Trophoblast cell (in vitro differentiated cells and primary cell): ENCODE measurements around the gene ME3.

Source experiments
- DNase-seq, 2 donors: peaks; one replicate each; pipeline ENCODE4 v3.0.0-alpha.2; 2016
- H2AFZ ChIP-seq: 2 replicates; pipeline ENCODE4 v1.6.1; 2013; ENCODE audit warnings: low read length, moderate library complexity, mild to moderate bottlenecking; ENCODE audit not compliant: insufficient read depth, poor library complexity
- H2AK5ac ChIP-seq: 2 replicates; pipeline ENCODE4 v1.6.1; 2013; ENCODE audit warnings: mild to moderate bottlenecking, low read length
- H2BK120ac ChIP-seq: 2 replicates; pipeline ENCODE4 v1.6.1; 2013; ENCODE audit warnings: low read length, mild to moderate bottlenecking, moderate library complexity; ENCODE audit not compliant: insufficient read depth, poor library complexity
- H2BK12ac ChIP-seq: 2 replicates; pipeline ENCODE4 v1.6.1; 2013; ENCODE audit warnings: mild to moderate bottlenecking, low read length, moderate library complexity
- H2BK5ac ChIP-seq: 2 replicates; pipeline ENCODE4 v1.6.1; 2013; ENCODE audit warnings: low read length, low read depth, moderate library complexity, mild to moderate bottlenecking; ENCODE audit not compliant: poor library complexity
- H3K14ac ChIP-seq: 2 replicates; pipeline ENCODE4 v1.6.1; 2013; ENCODE audit warnings: mild to moderate bottlenecking, low read length
- H3K18ac ChIP-seq: 2 replicates; pipeline ENCODE4 v1.6.1; 2013; ENCODE audit warnings: mild to moderate bottlenecking, low read length
- H3K23ac ChIP-seq: 2 replicates; pipeline ENCODE4 v1.6.1; 2013; ENCODE audit warnings: low read length
- H3K27ac ChIP-seq: 2 replicates; pipeline ENCODE4 v1.5.1; 2013; ENCODE audit warnings: low read depth, mild to moderate bottlenecking, inconsistent platforms, low read length, moderate library complexity
- H3K27me3 ChIP-seq: 2 replicates; pipeline ENCODE4 v1.6.1; 2013; ENCODE audit warnings: inconsistent platforms, mild to moderate bottlenecking, low read length, moderate library complexity; ENCODE audit not compliant: insufficient read depth
- H3K36me3 ChIP-seq, 2 experiments: 1 replicate in 1 of 2; 2 replicates in 1 of 2; pipeline ENCODE4 v1.6.1; 2013; ENCODE audit warnings: low read length in 2 of 2, mild to moderate bottlenecking in 2 of 2, moderate library complexity in 1 of 2; ENCODE audit not compliant: insufficient read depth in 2 of 2, control insufficient read depth in 1 of 2
- H3K4ac ChIP-seq: 2 replicates; pipeline ENCODE4 v1.6.1; 2013; ENCODE audit warnings: low read depth, mild to moderate bottlenecking, low read length, moderate library complexity
- H3K4me1 ChIP-seq, 2 experiments: 1 replicate in 1 of 2; 2 replicates in 1 of 2; pipeline ENCODE4 v1.6.1; 2013; ENCODE audit warnings: low read length in 2 of 2, mild to moderate bottlenecking in 2 of 2, moderate library complexity in 1 of 2; ENCODE audit not compliant: insufficient read depth in 2 of 2, control insufficient read depth in 1 of 2
- H3K4me2 ChIP-seq: 2 replicates; pipeline ENCODE4 v1.6.1; 2013; ENCODE audit warnings: inconsistent platforms, mild to moderate bottlenecking, low read length, moderate library complexity
- H3K4me3 ChIP-seq: 2 replicates; pipeline ENCODE4 v1.5.1; 2013; ENCODE audit warnings: mild to moderate bottlenecking, low read depth, low read length, inconsistent platforms
- H3K79me1 ChIP-seq: one replicate; pipeline ENCODE4 v1.6.1; 2013; ENCODE audit warnings: low read length
- H3K79me2 ChIP-seq: 2 replicates; pipeline ENCODE4 v1.6.1; 2013; ENCODE audit warnings: low read length, mild to moderate bottlenecking; ENCODE audit not compliant: control insufficient read depth, insufficient read depth, poor library complexity
- H3K9ac ChIP-seq: 2 replicates; pipeline ENCODE4 v1.6.1; 2013; ENCODE audit warnings: mild to moderate bottlenecking, low read length
- H3K9me3 ChIP-seq: 2 replicates; pipeline ENCODE4 v1.6.1; 2013; ENCODE audit warnings: low read depth, mild to moderate bottlenecking, control low read depth, inconsistent platforms, low read length; ENCODE audit not compliant: insufficient read depth
- H4K12ac ChIP-seq: 2 replicates; pipeline ENCODE4 v1.6.1; 2013; ENCODE audit warnings: low read depth, mild to moderate bottlenecking, low read length, moderate library complexity
- H4K8ac ChIP-seq: 2 replicates; pipeline ENCODE4 v1.6.1; 2013; ENCODE audit warnings: low read depth, mild to moderate bottlenecking, low read length, moderate library complexity
- H4K91ac ChIP-seq: one replicate; pipeline ENCODE4 v1.6.1; 2013; ENCODE audit warnings: low read depth, mild to moderate bottlenecking, low read length, moderate library complexity
- WGBS: extraction: QIAGEN DNeasy Blood & Tissue Kit; methylation state at CpG from one replicate; pipeline ENCODE4 v1.1.7; 2013; ENCODE audit warnings: missing lambda C conversion rate; ENCODE audit not compliant: insufficient read length, insufficient coverage; ENCODE audit errors: extremely low coverage; 5-methylcytosine and 5-hydroxymethylcytosine counted together

The ME3 gene

GRCh38 chr11:86487671-86488070 lies 184.7 kb downstream of the ME3 start:
- no CpG with 5 or more reads among the region's 7 CpGs for WGBS
- H3K79me1 ChIP-seq = peaks cover 12% of the 10 kb centered on the region
- no peak overlapping the region for H3K4ac ChIP-seq
- H3K18ac ChIP-seq = no peak overlapping the region
- H3K23ac ChIP-seq = no peak overlapping the region
- no peak overlapping the region for H3K4me2 ChIP-seq
- H3K9ac ChIP-seq = no peak overlapping the region
- no peak overlapping the region for H4K91ac ChIP-seq
- no peak overlapping the region for H2AK5ac ChIP-seq
- H4K12ac ChIP-seq = no peak overlapping the region
- no peak overlapping the region for H2BK12ac ChIP-seq
- no peaks in the 10 kb centered on the region for H3K36me3 ChIP-seq
- no peak overlapping the region for H2BK120ac ChIP-seq
- H2BK5ac ChIP-seq = no peak overlapping the region
- H3K27me3 ChIP-seq = no peaks in the 10 kb centered on the region
- H3K4me3 ChIP-seq = no peak overlapping the region
- H3K79me2 ChIP-seq = no peaks in the 10 kb centered on the region
- no peak overlapping the region for H3K27ac ChIP-seq
- peak in 1 of 2 donors; percentile 45 for DNase-seq
- no peaks in the 10 kb centered on the region for H3K9me3 ChIP-seq
- H4K8ac ChIP-seq = no peak overlapping the region
- no peak overlapping the region for H2AFZ ChIP-seq
- H3K14ac ChIP-seq = no peak overlapping the region
- peaks cover 0 to 11% of the 10 kb centered on the region in 2 experiments for H3K4me1 ChIP-seq

DNA sequence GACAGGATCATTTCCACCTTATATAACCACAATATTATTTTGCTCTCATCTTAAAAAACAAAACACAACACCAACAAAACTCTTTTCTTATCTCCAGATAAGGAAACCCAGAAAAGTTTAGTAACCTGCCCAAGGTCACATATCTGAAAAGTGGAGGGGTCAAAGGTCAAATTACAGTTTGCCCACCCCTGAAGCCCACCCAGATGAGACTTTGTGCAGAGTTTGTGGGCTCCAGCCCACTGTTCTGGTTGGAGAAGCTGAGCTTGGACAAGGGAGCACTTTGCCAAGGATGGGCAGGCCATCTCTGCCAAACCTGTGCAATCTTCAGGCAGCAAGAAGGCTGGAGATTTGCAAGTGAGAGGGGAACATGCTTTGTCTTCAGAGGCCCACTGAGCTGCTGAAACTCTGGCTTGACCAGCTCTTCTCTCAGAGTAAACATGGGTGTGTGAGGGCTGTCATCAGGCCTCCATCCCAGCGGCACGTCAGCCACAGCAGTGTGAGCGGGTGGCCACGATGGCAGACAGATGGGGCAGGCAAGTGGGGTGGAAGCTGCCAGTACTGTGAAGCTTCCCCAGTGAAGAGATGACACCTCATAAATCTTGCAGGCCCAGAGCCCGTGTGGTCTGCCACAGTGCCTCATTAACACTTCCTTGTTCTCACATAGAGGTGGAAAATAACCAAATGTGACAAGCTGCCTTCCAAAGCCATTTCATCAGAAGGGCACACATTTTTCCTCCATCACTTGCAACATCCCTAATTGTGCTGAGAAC lies 186.0 kb downstream of the ME3 start:
- Histone ChIP-seq H3K4me1 (peaks cover 2 to 14% of the 10 kb centered on the region in 2 experiments), H3K4me3 (no peak overlapping the region), H3K27me3 (no peaks in the 10 kb centered on the region), H4K8ac (peak overlapping the region; percentile 14), H3K79me2 (no peaks in the 10 kb centered on the region), H4K12ac (no peak overlapping the region), H3K4ac (no peak overlapping the region), H3K23ac (no peak overlapping the region), H2BK120ac (peak overlapping the region; percentile 48), H2AK5ac (no peak overlapping the region), H4K91ac (peak overlapping the region; percentile 4), H3K9me3 (no peaks in the 10 kb centered on the region), H3K79me1 (peaks cover 14% of the 10 kb centered on the region), H3K4me2 (no peak overlapping the region), H3K36me3 (no peaks in the 10 kb centered on the region), H3K14ac (no peak overlapping the region), H2BK12ac (peak overlapping the region; percentile 39), H2BK5ac (no peak overlapping the region), H3K9ac (no peak overlapping the region), H2AFZ (no peak overlapping the region), H3K18ac (peak overlapping the region; percentile 35), H3K27ac (no peak overlapping the region)
- WGBS = no CpG with 5 or more reads among the region's 5 CpGs
- DNase-seq = no peak

GRCh38 chr11:86484795-86485166 lies 187.6 kb downstream of the ME3 start:
- Histone ChIP-seq H3K4ac (no peak overlapping the region), H3K79me1 (peaks cover 19% of the 10 kb centered on the region), H4K12ac (no peak overlapping the region), H3K4me2 (no peak overlapping the region), H3K27me3 (no peaks in the 10 kb centered on the region), H3K79me2 (no peaks in the 10 kb centered on the region), H3K4me3 (no peak overlapping the region), H3K4me1 (peaks cover 7 to 19% of the 10 kb centered on the region in 2 experiments), H2AK5ac (no peak overlapping the region), H3K9ac (no peak overlapping the region), H4K91ac (no peak overlapping the region), H2BK5ac (no peak overlapping the region), H3K36me3 (no peaks in the 10 kb centered on the region), H2BK12ac (peak overlapping the region; percentile 55), H3K23ac (no peak overlapping the region), H3K9me3 (no peaks in the 10 kb centered on the region), H3K27ac (peak overlapping the region; percentile 82), H2AFZ (no peak overlapping the region), H4K8ac (no peak overlapping the region), H3K14ac (no peak overlapping the region), H2BK120ac (no peak overlapping the region), H3K18ac (no peak overlapping the region)
- no peak for DNase-seq
- no CpG with 5 or more reads among the region's 1 CpG for WGBS

DNA sequence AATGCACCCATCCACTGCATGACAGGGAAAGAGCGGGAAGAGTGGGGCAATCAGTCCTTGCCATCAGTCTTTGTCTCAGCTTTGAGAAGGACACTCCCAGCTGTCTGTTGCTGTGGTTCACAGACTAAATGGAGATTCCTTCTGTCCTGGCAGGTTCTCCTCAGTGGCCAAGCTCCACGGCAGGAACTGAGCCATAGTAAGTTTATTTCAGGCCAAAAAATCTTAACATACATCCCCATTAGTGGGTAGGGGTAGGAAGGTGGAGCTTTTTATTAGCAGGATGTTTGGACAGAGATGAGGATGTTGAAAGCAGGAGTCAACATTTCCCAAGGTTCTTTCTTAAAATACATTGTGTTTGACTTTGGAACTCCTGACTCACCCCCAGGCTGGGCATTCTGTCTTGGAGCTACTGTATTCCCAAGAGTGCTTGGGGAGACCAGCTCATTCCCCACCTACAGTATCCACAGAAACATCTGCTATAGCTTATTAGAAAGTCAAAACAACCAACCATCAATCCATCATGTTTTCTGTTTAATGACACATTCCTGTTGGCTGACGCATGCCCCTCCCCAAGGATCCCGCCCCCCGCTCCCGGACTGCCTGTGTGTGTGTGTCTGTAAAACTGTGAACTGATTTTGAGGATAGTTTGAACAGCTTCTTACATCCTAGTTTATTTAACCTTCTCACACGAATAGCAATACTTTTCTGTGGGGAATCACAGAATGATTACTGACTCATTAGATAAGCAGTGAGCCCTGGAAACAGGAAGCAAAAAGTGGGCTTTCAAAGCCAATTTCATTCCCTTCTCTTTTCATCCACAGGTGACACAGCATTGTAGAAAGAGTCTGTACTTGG lies 188.2 kb downstream of the ME3 start:
- Histone ChIP-seq H3K4me1 (peaks cover 7 to 16% of the 10 kb centered on the region in 2 experiments), H3K9me3 (no peaks in the 10 kb centered on the region), H3K36me3 (no peaks in the 10 kb centered on the region), H4K91ac (peak overlapping the region; percentile 28), H3K4me3 (no peak overlapping the region), H3K27me3 (no peaks in the 10 kb centered on the region), H3K4ac (no peak overlapping the region), H4K12ac (no peak overlapping the region), H3K23ac (no peak overlapping the region), H2BK12ac (peak overlapping the region; percentile 55), H3K79me1 (peaks cover 17% of the 10 kb centered on the region), H3K14ac (no peak overlapping the region), H3K79me2 (no peaks in the 10 kb centered on the region), H3K9ac (no peak overlapping the region), H3K27ac (peak overlapping the region; percentile 82), H3K4me2 (no peak overlapping the region), H2BK5ac (peak overlapping the region; percentile 10), H2AK5ac (no peak overlapping the region), H2BK120ac (peak overlapping the region; percentile 0), H2AFZ (no peak overlapping the region), H3K18ac (no peak overlapping the region), H4K8ac (no peak overlapping the region)
- no CpG with 5 or more reads among the region's 7 CpGs for WGBS
- DNase-seq = peak in 1 of 2 donors; percentile 6
